T-helper 2 cell treated with Interferon-gamma antibody and Interleukin-4, amounts not matched to agents 5 μg/mL and 100 μg/mL, for 36 hours (primary cell): ENCODE measurements around the gene ENTPD5.
"Not testable (repeated sequence)": the region's sequence is repeated elsewhere in the genome, so short reads cannot be mapped to it uniquely, and the experiment has no call there.

Experiments used
- DNase-seq: peaks from one replicate; pipeline ENCODE4 v3.0.0; 2021; ENCODE audit warnings: low spot score
- H3K27ac Mint-ChIP-seq: one replicate; pipeline ENCODE4 v1.8.0; 2021; ENCODE audit warnings: mild to moderate bottlenecking, mixed read lengths
- H3K27me3 Mint-ChIP-seq: one replicate; pipeline ENCODE4 v1.8.0; 2021; ENCODE audit warnings: low read depth, mixed read lengths
- H3K36me3 Mint-ChIP-seq: one replicate; pipeline ENCODE4 v1.8.0; 2021; ENCODE audit warnings: low read depth, mixed read lengths
- H3K4me1 Mint-ChIP-seq: one replicate; pipeline ENCODE4 v1.8.0; 2021; ENCODE audit warnings: low read depth, mixed read lengths
- H3K4me3 Mint-ChIP-seq: one replicate; pipeline ENCODE4 v1.8.0; 2022; ENCODE audit warnings: mild to moderate bottlenecking, moderate library complexity, mixed read lengths
- H3K9me3 Mint-ChIP-seq: one replicate; pipeline ENCODE4 v1.8.0; 2021; ENCODE audit warnings: mixed read lengths

Gene ENTPD5

DNA sequence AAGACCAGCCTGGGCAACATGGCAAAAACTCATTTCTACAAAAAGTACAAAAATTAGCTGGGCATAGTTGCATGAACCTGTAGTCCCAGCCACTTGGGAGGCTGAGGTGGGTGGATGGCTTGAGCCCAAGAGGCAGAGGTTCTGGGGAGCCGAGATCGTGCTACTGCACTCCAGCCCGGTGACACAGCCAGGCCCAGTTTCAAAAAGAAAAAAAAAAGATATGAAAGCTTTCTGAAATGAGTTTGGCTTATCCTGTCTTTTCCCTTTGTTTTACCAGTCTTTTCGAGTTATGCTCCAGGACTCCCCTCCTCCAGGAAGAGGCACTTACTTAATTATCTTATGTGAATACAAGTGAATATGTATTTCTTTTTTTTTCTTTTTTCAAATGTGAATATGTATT, 3.3 kb upstream of the ENTPD5 start:
- H3K4me1 Mint-ChIP-seq = peaks cover 11% of the 10 kb centered on the region
- no peak overlapping the region for H3K27ac Mint-ChIP-seq
- no peaks in the 10 kb centered on the region for H3K36me3 Mint-ChIP-seq
- no peaks in the 10 kb centered on the region for H3K9me3 Mint-ChIP-seq
- no peak for DNase-seq
- H3K27me3 Mint-ChIP-seq = peaks cover 2% of the 10 kb centered on the region
- H3K4me3 Mint-ChIP-seq = no peak overlapping the region

DNA sequence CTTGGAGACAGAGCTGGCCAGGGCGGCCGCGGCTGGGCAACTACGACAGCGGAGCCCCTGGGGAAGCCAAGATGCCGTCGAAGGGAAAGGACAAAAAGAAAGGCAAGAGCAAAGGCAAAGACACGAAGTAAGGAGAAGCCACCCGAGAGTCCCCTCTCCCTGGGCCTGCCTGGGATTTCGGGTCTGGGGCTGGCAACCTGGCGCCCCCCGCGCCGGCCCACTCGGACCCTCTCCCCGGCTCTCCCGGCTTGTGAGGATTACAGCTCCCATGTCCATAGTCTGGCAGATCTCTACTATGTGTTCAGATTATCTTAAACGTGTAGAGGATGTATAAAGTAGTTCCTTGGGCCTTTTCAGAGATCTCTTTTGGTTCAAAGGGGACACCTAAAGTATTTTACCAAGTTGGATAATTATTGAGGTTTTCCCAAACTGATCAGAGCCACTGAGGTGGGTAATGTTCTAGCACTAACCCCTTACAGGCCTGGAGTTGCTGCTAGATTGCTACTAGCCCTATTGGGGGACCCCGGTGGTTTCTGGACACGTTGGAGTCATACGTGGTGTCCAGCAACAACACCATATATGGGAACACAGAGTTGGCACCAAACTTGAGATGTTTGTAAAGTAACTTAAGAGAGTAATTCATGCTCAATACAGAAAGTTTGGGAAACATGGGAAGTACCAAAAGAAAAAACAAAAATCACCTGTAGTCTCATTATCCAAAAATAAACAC, 485 bp upstream of the ENTPD5 start:
- Mint-ChIP-seq H3K27ac (peak overlapping the region; percentile 94), H3K9me3 (no peaks in the 10 kb centered on the region), H3K4me3 (peak overlapping the region; percentile 94), H3K36me3 (no peaks in the 10 kb centered on the region), H3K27me3 (peaks cover 2% of the 10 kb centered on the region), H3K4me1 (peaks cover 19% of the 10 kb centered on the region)
- no peak for DNase-seq

DNA sequence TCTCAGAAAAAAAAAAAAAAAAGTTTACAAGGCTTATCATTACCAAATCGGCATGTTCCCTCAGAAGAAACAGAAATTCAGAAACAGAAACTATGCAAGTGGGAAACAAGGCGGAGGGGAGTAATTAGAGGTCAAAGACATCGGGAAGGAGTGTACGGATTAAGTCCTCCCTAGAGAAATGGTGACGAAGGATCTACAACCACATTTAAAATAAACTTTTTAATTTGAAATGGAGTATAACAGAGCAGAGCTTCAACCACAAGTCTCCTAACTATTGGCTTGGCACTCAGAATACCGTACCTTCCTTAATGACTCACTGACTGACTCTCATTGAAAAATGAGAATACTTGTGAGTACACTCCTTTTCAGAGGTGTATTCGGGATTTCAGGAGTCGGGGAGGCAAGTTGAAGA, 908 bp downstream of the ENTPD5 start:
- Mint-ChIP-seq H3K27ac (peak overlapping the region; percentile 97), H3K4me1 (peaks cover 19% of the 10 kb centered on the region), H3K36me3 (no peaks in the 10 kb centered on the region), H3K9me3 (no peaks in the 10 kb centered on the region), H3K27me3 (peaks cover 2% of the 10 kb centered on the region), H3K4me3 (peak overlapping the region; percentile 90)
- DNase-seq = no peak

DNA sequence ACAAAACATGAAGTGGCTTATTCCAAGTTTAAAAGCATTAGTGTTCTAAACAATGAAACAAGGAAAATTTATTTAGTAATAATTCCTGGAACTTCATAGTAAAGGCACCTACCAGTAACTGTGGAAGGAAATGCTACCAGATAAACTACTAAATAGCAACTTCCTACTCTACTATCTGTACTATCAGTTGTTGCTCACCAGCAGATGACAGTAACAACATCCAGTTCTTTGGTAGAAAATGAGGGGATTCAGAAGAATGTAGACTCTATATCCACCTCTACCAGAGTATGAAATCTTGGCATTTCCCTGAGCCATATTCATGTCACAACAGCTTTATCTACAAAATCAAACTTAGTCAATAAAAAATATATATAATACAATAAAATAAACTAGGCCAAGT, 3.1 kb downstream of the ENTPD5 start:
- H3K4me1 Mint-ChIP-seq = peaks cover 19% of the 10 kb centered on the region
- H3K4me3 Mint-ChIP-seq = no peak overlapping the region
- no peak for DNase-seq
- no peaks in the 10 kb centered on the region for H3K36me3 Mint-ChIP-seq
- H3K9me3 Mint-ChIP-seq = no peaks in the 10 kb centered on the region
- H3K27me3 Mint-ChIP-seq = no peaks in the 10 kb centered on the region
- peak overlapping the region; percentile 49 for H3K27ac Mint-ChIP-seq

DNA sequence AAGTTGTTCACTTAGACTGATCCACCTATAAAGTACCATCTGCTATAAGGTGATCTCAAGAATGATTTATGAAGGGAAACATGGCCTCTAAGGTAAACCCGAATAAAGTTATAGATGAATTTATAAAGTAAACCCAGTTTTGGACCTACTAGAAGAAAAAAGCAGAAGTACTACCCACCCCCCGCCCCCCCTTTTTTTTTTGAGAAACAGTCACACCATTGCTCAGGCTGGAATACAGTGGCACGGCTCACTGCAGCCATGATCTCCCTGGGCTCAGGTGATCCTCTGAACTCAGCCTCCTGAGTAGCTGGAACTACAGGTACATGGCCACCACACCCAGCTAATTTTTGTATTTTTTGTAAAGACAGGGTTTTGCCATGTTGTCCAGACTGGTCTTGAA, 3.9 kb downstream of the ENTPD5 start:
- H3K4me1 Mint-ChIP-seq = peaks cover 19% of the 10 kb centered on the region
- DNase-seq = no peak
- no peak overlapping the region for H3K27ac Mint-ChIP-seq
- no peaks in the 10 kb centered on the region for H3K9me3 Mint-ChIP-seq
- H3K36me3 Mint-ChIP-seq = peaks cover 1% of the 10 kb centered on the region
- no peaks in the 10 kb centered on the region for H3K27me3 Mint-ChIP-seq
- H3K4me3 Mint-ChIP-seq = no peak overlapping the region

DNA sequence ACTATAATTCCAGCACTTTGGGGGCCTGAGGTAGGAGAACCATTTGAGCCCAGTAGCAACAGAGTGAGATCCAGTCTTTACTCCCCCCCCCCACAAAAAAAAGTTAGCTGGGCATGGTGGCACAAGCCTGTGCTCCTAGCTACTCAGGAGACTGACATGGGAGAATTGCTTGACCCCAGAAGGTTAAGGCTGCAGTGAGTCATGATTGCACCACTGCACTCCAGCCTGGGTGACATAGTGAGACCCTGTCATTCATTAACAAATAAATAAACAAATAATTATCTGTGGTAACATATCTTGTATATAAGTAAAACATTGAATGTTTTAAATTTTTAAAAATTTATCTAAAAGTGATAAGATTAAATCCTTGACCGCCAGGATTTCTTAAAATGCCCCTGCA, 4.8 kb downstream of the ENTPD5 start:
- no peak for DNase-seq
- Mint-ChIP-seq H3K27ac (no peak overlapping the region), H3K27me3 (no peaks in the 10 kb centered on the region), H3K9me3 (no peaks in the 10 kb centered on the region), H3K4me1 (peaks cover 14% of the 10 kb centered on the region), H3K36me3 (peaks cover 3% of the 10 kb centered on the region), H3K4me3 (no peak overlapping the region)

DNA sequence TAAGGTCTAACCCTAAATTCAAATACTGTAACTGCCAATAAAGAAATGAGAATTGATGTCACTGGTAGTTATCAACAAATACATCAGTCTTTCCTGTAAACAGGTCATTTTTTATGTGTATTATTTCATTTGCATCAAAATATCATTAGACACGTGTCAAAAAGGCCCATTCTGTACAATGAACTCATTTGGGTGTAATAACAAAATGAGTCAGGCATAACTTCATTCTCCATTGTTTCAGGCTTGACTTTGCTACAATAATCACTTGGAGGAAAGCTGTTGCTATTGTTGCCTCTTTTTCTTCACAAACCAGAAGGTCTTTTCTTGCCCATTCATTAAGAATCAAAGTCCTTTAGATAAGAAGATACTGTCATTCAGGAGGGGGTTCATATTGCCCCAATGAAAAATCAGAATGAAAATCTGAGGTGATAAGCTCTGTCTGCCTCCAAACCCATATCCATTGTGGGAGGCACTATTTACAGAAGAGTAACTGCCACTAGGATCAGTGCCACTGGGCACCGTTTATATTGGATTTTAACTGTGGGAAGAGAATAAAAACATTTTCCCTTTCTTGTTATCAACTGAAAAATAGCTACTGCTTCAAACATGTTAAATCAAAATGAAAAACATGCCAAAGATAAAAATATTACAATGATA, 10.1 kb downstream of the ENTPD5 start:
- H3K4me1 Mint-ChIP-seq = no peaks in the 10 kb centered on the region
- H3K4me3 Mint-ChIP-seq = no peak overlapping the region
- H3K27me3 Mint-ChIP-seq = no peaks in the 10 kb centered on the region
- H3K9me3 Mint-ChIP-seq = no peaks in the 10 kb centered on the region
- peaks cover 13% of the 10 kb centered on the region for H3K36me3 Mint-ChIP-seq
- no peak overlapping the region for H3K27ac Mint-ChIP-seq
- DNase-seq = no peak

DNA sequence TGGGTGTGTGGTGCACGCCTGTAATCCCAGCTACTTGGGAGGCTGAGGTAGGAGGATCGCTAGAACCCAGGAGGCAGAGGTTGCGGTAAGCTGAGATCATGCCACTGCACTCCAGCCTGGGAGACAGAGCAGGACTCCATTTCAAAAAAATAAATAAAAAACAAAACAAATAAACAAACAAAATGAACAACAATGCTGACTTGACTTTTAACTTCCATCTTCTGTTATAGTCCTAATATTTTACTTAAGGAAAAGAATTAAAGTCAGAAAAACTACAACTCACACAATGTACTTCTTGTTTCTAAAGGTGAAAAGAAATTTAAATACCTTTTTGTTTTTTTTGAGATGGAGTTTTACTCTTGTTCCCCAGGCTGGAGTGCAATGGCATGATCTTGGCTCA, 13.4 kb downstream of the ENTPD5 start:
- DNase-seq, H3K4me3 Mint-ChIP-seq, H3K4me1 Mint-ChIP-seq, H3K27ac Mint-ChIP-seq, H3K27me3 Mint-ChIP-seq, H3K9me3 Mint-ChIP-seq: not testable (repeated sequence)
- H3K36me3 Mint-ChIP-seq = peaks cover 13% of the 10 kb centered on the region

DNA sequence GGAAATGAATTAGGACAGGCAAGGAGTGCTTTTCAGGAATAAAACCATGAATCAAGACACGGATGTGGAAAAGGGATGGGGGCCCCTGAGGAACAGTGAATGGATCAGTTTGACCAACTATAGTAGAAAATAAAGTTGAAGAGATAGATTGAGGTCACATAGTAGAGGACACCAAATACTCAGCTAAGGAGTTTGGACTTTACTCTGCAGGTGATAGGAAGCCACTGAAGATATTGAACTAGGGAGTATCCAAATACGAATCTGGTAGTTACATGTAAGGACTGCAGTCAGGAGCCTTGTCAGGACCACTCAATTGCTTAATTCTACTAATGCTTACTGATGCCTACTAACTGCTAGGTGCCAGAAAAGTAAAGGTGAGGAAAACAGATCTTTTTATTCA, 20.4 kb downstream of the ENTPD5 start:
- H3K9me3 Mint-ChIP-seq = no peaks in the 10 kb centered on the region
- H3K27me3 Mint-ChIP-seq = no peaks in the 10 kb centered on the region
- H3K27ac Mint-ChIP-seq = no peak overlapping the region
- no peaks in the 10 kb centered on the region for H3K36me3 Mint-ChIP-seq
- H3K4me1 Mint-ChIP-seq = no peaks in the 10 kb centered on the region
- DNase-seq = no peak
- no peak overlapping the region for H3K4me3 Mint-ChIP-seq

DNA sequence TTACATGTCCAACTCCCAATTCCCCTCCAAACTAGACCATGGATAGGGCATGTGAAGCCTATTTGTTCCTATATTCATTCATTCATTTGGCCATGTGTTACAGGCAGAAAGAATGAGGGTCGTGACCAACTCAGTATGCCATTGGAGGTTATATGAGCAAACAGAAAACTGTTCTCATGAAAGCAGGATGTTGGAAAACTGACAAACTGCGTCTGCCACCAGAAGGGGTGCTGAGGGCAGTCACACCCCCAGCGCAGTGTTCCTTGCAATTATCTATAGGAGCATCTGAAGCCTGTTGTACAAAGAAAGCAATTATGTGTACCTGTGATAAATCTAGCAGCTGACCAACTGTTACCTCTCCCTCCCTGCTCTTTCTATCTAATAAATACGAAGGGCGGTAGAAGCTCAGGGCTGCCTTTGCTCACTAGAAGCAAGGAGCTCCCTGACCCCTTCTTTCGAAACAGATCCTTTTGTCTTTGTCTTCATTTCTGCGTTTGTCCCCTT, 21.1 kb downstream of the ENTPD5 start:
- Mint-ChIP-seq H3K4me3 (no peak overlapping the region), H3K36me3 (no peaks in the 10 kb centered on the region), H3K27ac (no peak overlapping the region), H3K4me1 (no peaks in the 10 kb centered on the region), H3K27me3 (no peaks in the 10 kb centered on the region), H3K9me3 (no peaks in the 10 kb centered on the region)
- DNase-seq = no peak

DNA sequence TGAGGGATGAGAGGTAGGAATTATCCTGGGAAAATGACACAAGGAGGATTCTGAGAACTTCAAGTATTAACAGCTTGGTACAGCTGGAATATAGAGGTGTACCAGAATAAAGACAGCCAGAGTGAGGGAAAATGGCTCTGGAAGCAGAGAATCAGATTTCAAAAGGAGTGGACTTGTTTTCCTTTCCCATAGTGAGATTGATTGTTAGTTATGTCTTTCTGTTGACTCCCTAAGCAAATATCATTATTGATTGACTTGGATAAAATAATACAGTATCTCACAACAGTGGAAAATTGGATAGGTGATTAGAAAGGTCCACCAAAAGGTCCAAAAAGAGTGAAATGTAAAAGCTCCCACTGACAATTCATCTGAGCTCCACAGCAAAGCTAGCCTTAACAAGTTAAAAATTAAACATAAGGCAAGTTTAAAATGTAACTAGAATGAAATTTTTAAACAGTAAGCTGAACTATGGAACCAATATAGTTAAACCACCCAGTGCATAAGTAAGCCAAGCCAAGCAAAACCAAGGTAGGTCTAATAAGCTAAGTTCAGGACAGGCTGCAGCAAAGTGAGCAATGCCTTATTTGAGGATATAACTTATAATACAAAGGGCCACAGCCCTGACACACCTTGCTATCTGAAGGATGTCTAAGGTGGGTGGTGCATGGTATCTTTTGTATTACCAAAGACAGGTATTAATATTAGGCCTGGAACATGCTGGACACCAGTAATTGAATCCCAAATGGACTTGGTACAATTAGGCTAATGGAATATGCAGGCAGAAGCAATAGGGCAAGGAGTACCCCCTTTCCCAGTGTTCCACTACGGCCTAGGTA, 21.8 kb downstream of the ENTPD5 start:
- Mint-ChIP-seq H3K27me3 (no peaks in the 10 kb centered on the region), H3K36me3 (no peaks in the 10 kb centered on the region), H3K9me3 (no peaks in the 10 kb centered on the region), H3K4me3 (no peak overlapping the region), H3K4me1 (no peaks in the 10 kb centered on the region), H3K27ac (no peak overlapping the region)
- no peak for DNase-seq

DNA sequence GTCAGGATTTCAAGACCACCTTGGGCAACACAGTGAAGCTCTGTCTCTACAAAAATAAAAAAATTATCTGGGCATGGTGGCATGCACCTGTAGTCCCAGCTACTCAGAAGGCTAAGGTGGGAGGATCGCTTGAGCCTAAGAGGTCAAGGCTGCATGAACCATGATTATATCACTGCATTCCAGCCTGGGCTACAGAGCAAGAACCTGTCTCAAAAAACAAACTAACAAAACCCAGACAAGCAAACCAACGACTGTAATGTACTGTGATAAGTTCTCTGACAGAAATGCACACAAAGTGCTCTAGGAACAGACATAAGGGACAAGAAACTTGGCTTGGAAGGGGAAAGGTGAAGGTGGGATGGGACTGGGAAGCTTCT, 22.4 kb downstream of the ENTPD5 start:
- no peaks in the 10 kb centered on the region for H3K4me1 Mint-ChIP-seq
- no peak overlapping the region for H3K27ac Mint-ChIP-seq
- H3K36me3 Mint-ChIP-seq = no peaks in the 10 kb centered on the region
- no peaks in the 10 kb centered on the region for H3K9me3 Mint-ChIP-seq
- H3K4me3 Mint-ChIP-seq = no peak overlapping the region
- H3K27me3 Mint-ChIP-seq = no peaks in the 10 kb centered on the region
- DNase-seq = no peak

DNA sequence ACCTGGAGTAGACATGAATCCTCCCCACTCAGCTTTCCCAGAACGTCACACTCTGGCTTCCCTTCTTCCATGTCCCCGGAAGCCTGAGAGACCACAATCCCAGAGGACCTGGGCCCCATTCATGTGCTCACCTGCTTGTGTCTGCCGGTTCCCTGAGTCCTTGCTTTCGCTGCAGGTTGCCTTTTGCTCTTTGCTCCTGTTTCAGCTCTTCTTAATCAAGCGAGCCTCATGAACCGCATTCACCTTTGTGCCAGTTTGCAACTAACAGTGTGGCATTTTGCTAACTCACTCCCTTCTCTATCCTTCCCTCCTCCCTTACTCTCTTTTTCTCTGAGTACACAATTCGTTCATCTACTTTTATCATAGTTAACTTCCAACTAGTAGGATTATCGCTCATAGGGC, 23.1 kb downstream of the ENTPD5 start:
- H3K36me3 Mint-ChIP-seq = no peaks in the 10 kb centered on the region
- no peak overlapping the region for H3K27ac Mint-ChIP-seq
- no peaks in the 10 kb centered on the region for H3K9me3 Mint-ChIP-seq
- DNase-seq = no peak
- no peaks in the 10 kb centered on the region for H3K4me1 Mint-ChIP-seq
- H3K4me3 Mint-ChIP-seq = no peak overlapping the region
- H3K27me3 Mint-ChIP-seq = no peaks in the 10 kb centered on the region

DNA sequence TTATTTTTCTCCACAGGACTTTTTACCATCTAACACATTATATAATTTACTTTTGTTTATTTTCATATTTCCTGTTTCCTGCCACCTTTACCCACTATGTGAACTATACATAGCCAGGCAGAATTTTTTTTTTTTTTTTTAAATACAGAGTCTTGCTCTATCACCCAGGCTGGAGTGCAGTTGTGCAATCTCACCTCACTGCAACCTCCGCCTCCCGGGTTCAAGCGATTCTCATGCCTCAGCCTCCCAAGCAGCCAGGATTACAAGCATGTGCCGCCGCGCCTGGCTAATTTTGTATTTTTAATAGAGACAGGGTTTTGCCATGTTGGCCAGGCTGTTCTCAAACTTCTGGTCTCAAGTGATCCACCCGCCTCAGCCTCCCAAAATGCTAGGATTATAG, 24.2 kb downstream of the ENTPD5 start:
- not testable (repeated sequence) for H3K4me3 Mint-ChIP-seq, H3K4me1 Mint-ChIP-seq, H3K27ac Mint-ChIP-seq, H3K9me3 Mint-ChIP-seq, H3K36me3 Mint-ChIP-seq, H3K27me3 Mint-ChIP-seq, DNase-seq
